GM23338 (cell line): ENCODE data around the gene KCTD19. TPM values are rescaled to one million over a fixed set of nuclear protein-coding genes. Genes with fewer than 3 reads are reported as not detected.
"Not testable (repeated sequence)": the region's sequence is repeated elsewhere in the genome, so short reads cannot be mapped to it uniquely, and the experiment has no call there.

Experiments used
- ATAC-seq: fragments of 200-7000 bp; cut with Tn5 transposase; 3 replicates; pipeline ENCODE4 v1.9.1; 2020
- DNase-seq: peaks from one replicate; pipeline ENCODE4 v3.0.0-alpha.2; 2015; ENCODE audit warnings: low spot score
- H2AFZ ChIP-seq: fragments of 200-600 bp; sonication (generic); 2 replicates; pipeline ENCODE4 v1.8.0; 2016; ENCODE audit warnings: antibody characterized with exemption, mild to moderate bottlenecking, moderate library complexity
- H3F3A ChIP-seq: fragments of 200-600 bp; sonication (generic); replicated peaks from 2 replicates; pipeline ENCODE4 v1.8.0; 2017; ENCODE audit warnings: antibody characterized with exemption, mixed run types, low read depth
- H3K27ac ChIP-seq: fragments of 200-600 bp; sonication (generic); 2 replicates; pipeline ENCODE4 v1.6.1; 2016; ENCODE audit warnings: low read depth
- H3K27me3 ChIP-seq: fragments of 200-600 bp; sonication (generic); 2 replicates; pipeline ENCODE4 v1.8.0; 2016; ENCODE audit warnings: mild to moderate bottlenecking, mixed run types, moderate library complexity; ENCODE audit not compliant: insufficient read depth
- H3K36me3 ChIP-seq: fragments of 200-600 bp; sonication (generic); 2 replicates; pipeline ENCODE4 v1.8.0; 2016; ENCODE audit warnings: mild to moderate bottlenecking; ENCODE audit not compliant: insufficient read depth
- H3K4me1 ChIP-seq: fragments of 200-600 bp; sonication (generic); 2 replicates; pipeline ENCODE4 v1.8.0; 2016; ENCODE audit warnings: mild to moderate bottlenecking, moderate library complexity; ENCODE audit not compliant: insufficient read depth
- H3K4me2 ChIP-seq: fragments of 200-600 bp; sonication (generic); 2 replicates; pipeline ENCODE4 v1.7.1; 2017; ENCODE audit warnings: mixed run types
- H3K4me3 ChIP-seq: fragments of 200-600 bp; sonication (generic); 2 replicates; pipeline ENCODE4 v1.6.1; 2016; ENCODE audit warnings: mixed run types
- H3K79me2 ChIP-seq: fragments of 200-600 bp; sonication (generic); replicated peaks from 2 replicates; pipeline ENCODE4 v1.8.0; 2017; ENCODE audit warnings: mild to moderate bottlenecking; ENCODE audit not compliant: insufficient read depth
- H3K9me2 ChIP-seq: fragments of 200-600 bp; sonication (generic); 2 replicates; pipeline ENCODE4 v1.8.0; 2017; ENCODE audit not compliant: insufficient read depth
- H4K20me1 ChIP-seq: fragments of 200-600 bp; sonication (generic); replicated peaks from 2 replicates; pipeline ENCODE4 v1.8.0; 2017; ENCODE audit warnings: mild to moderate bottlenecking; ENCODE audit not compliant: insufficient read depth
- H3K27ac Mint-ChIP-seq: 2 replicates; pipeline ENCODE4 v1.8.0; 2020; ENCODE audit warnings: inconsistent platforms, mild to moderate bottlenecking, moderate library complexity, mixed read lengths
- H3K27me3 Mint-ChIP-seq: 3 replicates; pipeline ENCODE4 v1.8.0; 2022; ENCODE audit warnings: low read depth, mild to moderate bottlenecking, moderate library complexity, mixed read lengths, inconsistent platforms; ENCODE audit not compliant: insufficient read depth, poor library complexity
- H3K36me3 Mint-ChIP-seq: 3 replicates; pipeline ENCODE4 v1.8.0; 2021; ENCODE audit warnings: low read depth, mild to moderate bottlenecking, inconsistent platforms, moderate library complexity, mixed read lengths
- H3K4me1 Mint-ChIP-seq: 3 replicates; pipeline ENCODE4 v1.8.0; 2020; ENCODE audit warnings: mild to moderate bottlenecking, inconsistent platforms, mixed read lengths
- H3K4me3 Mint-ChIP-seq: 3 replicates; pipeline ENCODE4 v1.8.0; 2021; ENCODE audit warnings: moderate library complexity, mild to moderate bottlenecking, inconsistent platforms, mixed read lengths
- H3K9me3 Mint-ChIP-seq: 3 replicates; pipeline ENCODE4 v1.8.0; 2020; ENCODE audit warnings: moderate library complexity, mild to moderate bottlenecking, inconsistent platforms, mixed read lengths
- CTCF ChIP-seq, 2 experiments: fragments of 200-600 bp in 1 of 2; sonication (generic) in 1 of 2; conservative IDR thresholded peaks; 2 replicates each; pipeline versions ENCODE4 v1.5.1 to v1.6.1; 2016 to 2017; ENCODE audit warnings: antibody characterized with exemption in 2 of 2, low read depth in 2 of 2, mild to moderate bottlenecking in 2 of 2, moderate library complexity in 1 of 2
- NANOG ChIP-seq: IDR thresholded peaks from 2 replicates; pipeline ENCODE4 v1.6.1; 2016; ENCODE audit warnings: antibody characterized with exemption, borderline replicate concordance
- REST ChIP-seq: IDR thresholded peaks from one replicate; pipeline ENCODE4 v1.6.1; 2018; ENCODE audit warnings: antibody characterized with exemption; ENCODE audit not compliant: unreplicated experiment
- polyA plus RNA-seq: library from polyadenylated mRNA; unstranded; fragments of >200 nt; fragmentation: Nextera tagmentation; extraction: Ambion mirVana; gene quantifications from 2 replicates; pipeline ENCODE4 v1.2.1, GENCODE V29; 2016
- total RNA-seq: library from RNA; depleted of rRNA; stranded (reverse); fragments of >200 nt; shearing (Covaris generic); gene quantifications from 2 replicates; pipeline ENCODE4 v1.2.3, GENCODE V29; 2014

Gene KCTD19
- total and polyA plus RNA-seq, 2 experiments from 2014 or later: 0.31 to 0.65 TPM

DNA sequence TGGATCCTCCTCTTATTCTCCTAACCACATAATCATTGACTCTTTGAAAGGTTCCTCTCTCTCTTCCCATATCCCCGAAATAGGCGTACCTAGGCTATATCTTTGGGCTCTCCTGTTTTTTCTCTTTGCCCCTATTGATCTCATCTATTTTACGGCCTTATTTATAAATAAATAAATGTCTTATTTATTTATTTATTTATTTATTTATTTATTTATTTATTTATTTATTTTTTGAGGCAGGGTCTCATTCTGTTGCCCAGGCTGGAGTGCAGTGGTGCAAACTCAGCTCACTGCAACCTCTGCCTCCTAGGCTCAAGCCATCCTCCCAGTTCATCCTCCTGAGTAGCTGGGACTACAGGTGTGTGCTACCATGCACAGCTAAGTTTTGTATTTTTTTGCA, 25.9 kb upstream of the KCTD19 start:
- H3K27me3 Mint-ChIP-seq, H3K36me3 Mint-ChIP-seq, DNase-seq, H3F3A ChIP-seq, H4K20me1 ChIP-seq, ATAC-seq, H3K4me3 Mint-ChIP-seq, H3K79me2 ChIP-seq, H3K36me3 ChIP-seq, H3K9me3 Mint-ChIP-seq, H3K4me2 ChIP-seq, H3K27ac ChIP-seq, H3K9me2 ChIP-seq, H3K4me1 ChIP-seq, H3K27ac Mint-ChIP-seq, H3K4me3 ChIP-seq, H2AFZ ChIP-seq, H3K4me1 Mint-ChIP-seq, H3K27me3 ChIP-seq: not testable (repeated sequence)

DNA sequence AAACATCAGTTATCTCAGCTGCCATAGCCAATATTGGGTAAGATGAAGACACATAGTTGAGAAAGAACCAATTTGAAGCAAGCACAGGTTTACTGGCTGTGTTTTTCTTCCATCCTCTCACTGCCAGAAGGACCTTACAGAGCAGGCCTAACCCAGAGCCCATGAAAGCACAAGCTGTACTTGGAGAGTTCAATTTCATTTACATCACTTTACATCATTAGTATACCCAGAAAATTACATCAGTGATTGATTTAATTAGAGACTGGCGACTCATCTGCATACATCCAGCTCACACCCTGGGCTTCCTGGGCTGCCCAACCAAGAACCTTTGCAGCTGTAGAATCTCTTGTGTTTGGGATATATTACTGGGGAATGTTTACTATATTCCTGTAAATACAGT, 23.8 kb upstream of the KCTD19 start:
- no peaks in the 10 kb centered on the region for H3K36me3 Mint-ChIP-seq
- H3K79me2 ChIP-seq: no peaks in the 10 kb centered on the region
- H3K36me3 ChIP-seq: no peaks in the 10 kb centered on the region

GRCh38 chr16:67349172-67349571, 22.6 kb upstream of the KCTD19 start:
- Histone ChIP-seq H3K36me3 (no peaks in the 10 kb centered on the region), H4K20me1 (no peaks in the 10 kb centered on the region), H3K4me3 (no peak overlapping the region), H2AFZ (no peak overlapping the region), H3K9me2 (no peaks in the 10 kb centered on the region), H3K27ac (no peak overlapping the region), H3K27me3 (peaks cover 4% of the 10 kb centered on the region; the same call in 1 of the 2 replicates), H3K4me1 (no peaks in the 10 kb centered on the region), H3F3A (no peaks in the 10 kb centered on the region), H3K79me2 (no peaks in the 10 kb centered on the region), H3K4me2 (no peak overlapping the region)
- no peaks in the 10 kb centered on the region for H3K36me3 Mint-ChIP-seq
- DNase-seq (peak; percentile 48), ATAC-seq (no peak)
- H3K27me3 Mint-ChIP-seq: no peaks in the 10 kb centered on the region
- H3K9me3 Mint-ChIP-seq: no peaks in the 10 kb centered on the region
- TF ChIP-seq CTCF (conservative IDR thresholded peaks at IDR 0.05; ENCODE audit: low read depth in 2 of 2) (peak; percentile 26 to 47; a peak in 3 of 4 replicates), NANOG (no peak)
- H3K4me1 Mint-ChIP-seq: no peaks in the 10 kb centered on the region
- no peak overlapping the region for H3K27ac Mint-ChIP-seq
- H3K4me3 Mint-ChIP-seq: no peak overlapping the region

More for the DNA sequence above, 23.8 kb upstream of the KCTD19 start:
- H3K27ac ChIP-seq: no peak overlapping the region
- no peak for TF ChIP-seq REST
- no peaks in the 10 kb centered on the region for H3F3A ChIP-seq
- H3K4me2 ChIP-seq: no peak overlapping the region
- H2AFZ ChIP-seq: no peak overlapping the region
- no peaks in the 10 kb centered on the region for H3K4me1 Mint-ChIP-seq
- ATAC-seq: no peak
- DNase-seq: no peak
- no peak overlapping the region for H3K27ac Mint-ChIP-seq
- no peaks in the 10 kb centered on the region for H3K27me3 Mint-ChIP-seq
- H3K27me3 ChIP-seq: peaks cover 5% of the 10 kb centered on the region; the same call in 1 of the 2 replicates
- no peak overlapping the region for H3K4me3 Mint-ChIP-seq
- H3K9me3 Mint-ChIP-seq: no peaks in the 10 kb centered on the region
- H3K4me1 ChIP-seq: no peaks in the 10 kb centered on the region
- no peaks in the 10 kb centered on the region for H4K20me1 ChIP-seq
- no peaks in the 10 kb centered on the region for H3K9me2 ChIP-seq
- H3K4me3 ChIP-seq: no peak overlapping the region
